Activated CD8-positive, alpha-beta T cell treated with anti-CD3 and anti-CD28 coated beads for 36 hours (primary cell): ENCODE measurements around the gene ZNF416. TPM values are rescaled to one million over a fixed set of nuclear protein-coding genes. Genes with fewer than 3 reads are reported as not detected.
A peak's percentile ranks its signal among the peaks of the same experiment; 100 is the strongest.

Experiments used
- ATAC-seq: fragments of 200-7000 bp; cut with Tn5 transposase; one replicate; pipeline ENCODE4 v1.10.0; 2021; ENCODE audit warnings: mild to moderate bottlenecking, moderate library complexity
- CTCF ChIA-PET: fragments of 350-600 bp; sonication (Branson Sonifier 250); formaldehyde crosslinking; loops from one replicate; lab custom pipeline; 2021; ENCODE audit warnings: antibody characterized with exemption; lab: Charles Lee
- POLR2A ChIA-PET: fragments of 350-600 bp; sonication (Branson Sonifier 250); formaldehyde crosslinking; loops from one replicate; lab custom pipeline; 2021; ENCODE audit warnings: antibody characterized with exemption; lab: Charles Lee
- DNase-seq: peaks from one replicate; pipeline ENCODE4 v3.0.0-alpha.2; 2020
- H3K27ac Mint-ChIP-seq: one replicate; pipeline ENCODE4 v1.8.0; 2021; ENCODE audit warnings: mild to moderate bottlenecking, mixed read lengths
- H3K27me3 Mint-ChIP-seq: one replicate; pipeline ENCODE4 v1.8.0; 2021; ENCODE audit warnings: mixed read lengths
- H3K36me3 Mint-ChIP-seq: one replicate; pipeline ENCODE4 v1.8.0; 2021; ENCODE audit warnings: low read depth, mixed read lengths
- H3K4me1 Mint-ChIP-seq: one replicate; pipeline ENCODE4 v1.8.0; 2021; ENCODE audit warnings: low read depth, mixed read lengths
- H3K4me3 Mint-ChIP-seq: one replicate; pipeline ENCODE4 v1.8.0; 2021; ENCODE audit warnings: mild to moderate bottlenecking, moderate library complexity, mixed read lengths
- H3K9me3 Mint-ChIP-seq: one replicate; pipeline ENCODE4 v1.8.0; 2021; ENCODE audit warnings: mixed read lengths
- intact Hi-C: fragments of 100-400 bp; cut with micrococcal nuclease; formaldehyde crosslinking; loops from one replicate; pipeline ENCODE4 v1.10.0; 2022
- total RNA-seq, 2 experiments: library from RNA; stranded (reverse); gene quantifications; one replicate each; pipeline ENCODE4 v1.2.3, GENCODE V29; 2021
- TF ChIP-seq, protein P1 (sequence below): fragments of 200-600 bp; IDR thresholded peaks from one replicate; pipeline ENCODE4 v1.8.0; 2022; ENCODE audit warnings: antibody characterized with exemption, mild to moderate bottlenecking

The ZNF416 gene
- total RNA-seq, 2 experiments from 2014 or later: 2.5 to 3.2 TPM

DNA sequence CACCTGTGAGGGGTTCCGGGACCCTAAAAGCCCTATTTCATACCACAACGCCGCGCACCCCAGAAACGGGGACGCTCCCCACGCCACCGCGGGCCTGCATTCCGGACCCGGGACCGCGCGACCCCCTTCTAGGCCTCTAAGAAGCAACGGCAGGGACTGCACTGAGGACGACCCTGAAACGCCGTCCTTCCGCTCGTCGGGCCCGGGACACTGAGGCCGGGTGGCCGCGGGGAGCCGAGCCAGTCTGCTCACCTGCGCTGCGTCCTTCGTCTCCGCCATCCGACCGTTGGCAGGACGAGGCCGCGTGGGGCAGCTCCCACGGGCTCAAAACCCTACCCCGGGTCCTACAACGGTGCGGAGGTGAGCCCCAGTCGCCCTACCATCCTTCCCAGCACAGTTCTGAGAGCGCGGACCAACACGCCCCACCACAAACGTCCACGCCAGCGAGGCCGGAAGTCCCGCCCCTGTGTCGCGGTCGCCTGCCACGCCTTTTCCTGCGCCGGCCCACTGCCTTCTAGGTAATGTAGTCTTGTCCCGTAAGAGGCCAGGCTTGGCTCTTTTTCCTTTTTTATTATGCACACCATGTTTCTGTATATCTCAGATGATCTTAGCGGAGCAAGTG is 19.2 kb downstream of the ZNF416 start, which contains the start of gene ZNF550:
TSS of gene ZNF550 (minus strand) at position 460 of the 622 bp plus-strand sequence. CDS start at position 279, 181 bp downstream.
- peak within 1 kb of the TSS; percentile 86 for H3K4me3 Mint-ChIP-seq
- TF ChIP-seq, protein P1, sequence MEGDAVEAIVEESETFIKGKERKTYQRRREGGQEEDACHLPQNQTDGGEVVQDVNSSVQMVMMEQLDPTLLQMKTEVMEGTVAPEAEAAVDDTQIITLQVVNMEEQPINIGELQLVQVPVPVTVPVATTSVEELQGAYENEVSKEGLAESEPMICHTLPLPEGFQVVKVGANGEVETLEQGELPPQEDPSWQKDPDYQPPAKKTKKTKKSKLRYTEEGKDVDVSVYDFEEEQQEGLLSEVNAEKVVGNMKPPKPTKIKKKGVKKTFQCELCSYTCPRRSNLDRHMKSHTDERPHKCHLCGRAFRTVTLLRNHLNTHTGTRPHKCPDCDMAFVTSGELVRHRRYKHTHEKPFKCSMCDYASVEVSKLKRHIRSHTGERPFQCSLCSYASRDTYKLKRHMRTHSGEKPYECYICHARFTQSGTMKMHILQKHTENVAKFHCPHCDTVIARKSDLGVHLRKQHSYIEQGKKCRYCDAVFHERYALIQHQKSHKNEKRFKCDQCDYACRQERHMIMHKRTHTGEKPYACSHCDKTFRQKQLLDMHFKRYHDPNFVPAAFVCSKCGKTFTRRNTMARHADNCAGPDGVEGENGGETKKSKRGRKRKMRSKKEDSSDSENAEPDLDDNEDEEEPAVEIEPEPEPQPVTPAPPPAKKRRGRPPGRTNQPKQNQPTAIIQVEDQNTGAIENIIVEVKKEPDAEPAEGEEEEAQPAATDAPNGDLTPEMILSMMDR: no peak
- intact Hi-C loops: no loop called here
- H3K4me1 Mint-ChIP-seq: peaks cover 26% of the 10 kb centered on the region
- H3K9me3 Mint-ChIP-seq: peaks cover 40% of the 10 kb centered on the region
- peak; percentile 91 for DNase-seq
- POLR2A ChIA-PET: interaction anchor here (0.7 kb wide), 1 partner anchor 10 kb away, joined by 3 read pairs; no protein-coding TSS in a partner anchor
- peak within 1 kb of the TSS; percentile 85 for H3K27ac Mint-ChIP-seq
- peaks cover 52% of the 10 kb centered on the region for H3K36me3 Mint-ChIP-seq
- ATAC-seq: peak; percentile 96
- CTCF ChIA-PET: no interaction called here
- no peaks in the 10 kb centered on the region for H3K27me3 Mint-ChIP-seq

DNA sequence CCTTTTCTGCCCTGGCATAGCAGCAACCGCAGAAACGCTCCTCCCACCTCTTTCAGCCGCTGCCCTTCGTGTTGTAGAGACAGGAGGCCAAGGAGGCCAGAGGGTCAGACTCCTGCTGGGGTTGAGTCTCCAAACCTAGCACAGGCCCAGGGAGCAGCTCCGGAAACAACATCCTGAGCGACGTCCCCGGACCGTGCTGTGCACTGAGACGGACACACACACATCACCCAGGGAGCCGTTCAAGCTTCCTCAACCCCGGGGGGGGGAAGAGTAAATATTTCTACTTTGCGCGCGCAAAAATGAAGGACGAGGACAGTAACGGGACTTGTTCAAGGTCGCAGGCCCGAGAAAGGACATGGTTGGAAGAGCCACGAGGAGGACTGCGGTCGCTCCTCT is 19.7 kb downstream of the ZNF416 start:
- H3K4me3 Mint-ChIP-seq: peak overlapping the region; percentile 86
- peak overlapping the region; percentile 85 for H3K27ac Mint-ChIP-seq
- peaks cover 57% of the 10 kb centered on the region for H3K36me3 Mint-ChIP-seq
- no peaks in the 10 kb centered on the region for H3K27me3 Mint-ChIP-seq
- peaks cover 37% of the 10 kb centered on the region for H3K9me3 Mint-ChIP-seq
- POLR2A ChIA-PET: interaction anchor here (0.6 kb wide), 1 partner anchor 55 kb away, joined by 3 read pairs; the partner anchor contains the start of gene ZNF134
- TF ChIP-seq, protein P1: no peak
- CTCF ChIA-PET: no interaction called here
- H3K4me1 Mint-ChIP-seq: peaks cover 26% of the 10 kb centered on the region
- peak; percentile 46 for ATAC-seq
- DNase-seq: peak; percentile 36
- intact Hi-C loops: no loop called here

GRCh38 chr19:57558525-57558924 is 20.2 kb downstream of the ZNF416 start:
- no peak for ATAC-seq
- ChIA-PET POLR2A (interaction anchor here (0.6 to 1.0 kb wide), 2 partner anchors 9 to 56 kb away, joined by 3 read pairs; partner anchors contain the start of gene ZNF134), CTCF (no interaction called here)
- Mint-ChIP-seq H3K4me3 (peak overlapping the region; percentile 86), H3K36me3 (peaks cover 60% of the 10 kb centered on the region), H3K4me1 (peaks cover 26% of the 10 kb centered on the region), H3K27me3 (no peaks in the 10 kb centered on the region), H3K9me3 (peaks cover 34% of the 10 kb centered on the region), H3K27ac (peak overlapping the region; percentile 85)
- TF ChIP-seq, protein P1: no peak
- DNase-seq: no peak
- intact Hi-C loops: no loop called here

GRCh38 chr19:57557659-57558058 is 21.1 kb downstream of the ZNF416 start:
- TF ChIP-seq, protein P1: no peak
- Mint-ChIP-seq H3K27me3 (no peaks in the 10 kb centered on the region), H3K4me3 (peak overlapping the region; percentile 86), H3K36me3 (peaks cover 67% of the 10 kb centered on the region), H3K4me1 (peaks cover 26% of the 10 kb centered on the region), H3K9me3 (peaks cover 34% of the 10 kb centered on the region), H3K27ac (no peak overlapping the region)
- DNase-seq (no peak), ATAC-seq (no peak)
- CTCF ChIA-PET: interaction anchor here (0.8 kb wide), 1 partner anchor 32 kb away, joined by 3 read pairs; no protein-coding TSS in a partner anchor
- intact Hi-C loops: no loop called here
- POLR2A ChIA-PET: interaction anchor here (1.0 kb wide), 2 partner anchors 8 to 43 kb away, joined by 3 read pairs; no protein-coding TSS in a partner anchor

GRCh38 chr19:57552432-57552831 is 26.3 kb downstream of the ZNF416 start:
- DNase-seq: no peak
- Mint-ChIP-seq H3K36me3 (peaks cover 100% of the 10 kb centered on the region), H3K27me3 (no peaks in the 10 kb centered on the region), H3K4me3 (no peak overlapping the region), H3K4me1 (peaks cover 3% of the 10 kb centered on the region), H3K9me3 (peaks cover 61% of the 10 kb centered on the region), H3K27ac (no peak overlapping the region)
- POLR2A ChIA-PET: interaction anchor here (1.3 kb wide), 1 partner anchor 53 kb away, joined by 3 read pairs; no protein-coding TSS in a partner anchor
- TF ChIP-seq, protein P1: no peak
- no peak for ATAC-seq
- intact Hi-C loops: no loop called here
- CTCF ChIA-PET: no interaction called here
